OCI-LY1 (cell line): ENCODE data around the gene SIRT6.
"Not testable (repeated sequence)": the region's sequence is repeated elsewhere in the genome, so short reads cannot be mapped to it uniquely, and the experiment has no call there.

Source experiments
- H2AFZ ChIP-seq: fragments of 200-600 bp; sonication (generic), shearing (Covaris generic); 2 replicates; pipeline ENCODE4 v1.6.0; 2014; ENCODE audit warnings: antibody characterized with exemption, mild to moderate bottlenecking, low read length
- H3F3A ChIP-seq: fragments of 200-600 bp; sonication (generic), shearing (Covaris generic); 2 replicates; pipeline ENCODE4 v1.6.0; 2014; ENCODE audit warnings: mild to moderate bottlenecking, antibody characterized with exemption, low read length, moderate library complexity; ENCODE audit not compliant: insufficient read depth
- H3K27ac ChIP-seq: fragments of 200-600 bp; sonication (generic); 2 replicates; pipeline ENCODE4 v1.5.1; 2014; ENCODE audit warnings: low read length, mixed run types, mild to moderate bottlenecking, low read depth; ENCODE audit not compliant: poor library complexity, severe bottlenecking
- H3K27me3 ChIP-seq: fragments of 200-600 bp; sonication (generic); 2 replicates; pipeline ENCODE4 v1.6.0; 2014; ENCODE audit warnings: antibody characterized with exemption, mild to moderate bottlenecking, low read length, moderate library complexity; ENCODE audit not compliant: insufficient read depth
- H3K36me3 ChIP-seq: fragments of 200-600 bp; sonication (generic); 2 replicates; pipeline ENCODE4 v1.6.1; 2014; ENCODE audit warnings: mild to moderate bottlenecking, antibody characterized with exemption, low read length, moderate library complexity, mixed read lengths; ENCODE audit not compliant: insufficient read depth
- H3K4me1 ChIP-seq: fragments of 200-600 bp; sonication (generic); 2 replicates; pipeline ENCODE4 v1.5.1; 2014; ENCODE audit warnings: mild to moderate bottlenecking, low read length, moderate library complexity; ENCODE audit not compliant: insufficient read depth, severe bottlenecking
- H3K4me2 ChIP-seq: fragments of 200-600 bp; sonication (generic), shearing (Covaris generic); 2 replicates; pipeline ENCODE4 v1.6.1; 2014; ENCODE audit warnings: low read length
- H3K4me3 ChIP-seq: fragments of 200-600 bp; sonication (generic); 2 replicates; pipeline ENCODE4 v1.5.1; 2014; ENCODE audit warnings: low read length, low read depth, mild to moderate bottlenecking, mixed read lengths; ENCODE audit not compliant: poor library complexity, severe bottlenecking
- H3K79me2 ChIP-seq: fragments of 200-600 bp; shearing (Covaris generic); 2 replicates; pipeline ENCODE4 v1.6.1; 2016; ENCODE audit warnings: mixed run types, low read length, mixed read lengths; ENCODE audit not compliant: insufficient read depth
- H3K9ac ChIP-seq: fragments of 200-600 bp; sonication (generic), shearing (Covaris generic); 2 replicates; pipeline ENCODE4 v1.6.1; 2014; ENCODE audit warnings: mild to moderate bottlenecking, low read length, mixed read lengths
- H3K9me2 ChIP-seq: fragments of 200-600 bp; sonication (generic), shearing (Covaris generic); 2 replicates; pipeline ENCODE4 v1.6.1; 2014; ENCODE audit warnings: low read depth, mild to moderate bottlenecking, low read length, mixed read lengths
- H3K9me3 ChIP-seq: fragments of 200-600 bp; shearing (Covaris generic); 2 replicates; pipeline ENCODE4 v1.6.1; 2014; ENCODE audit warnings: low read length, mixed read lengths
- H4K20me1 ChIP-seq: fragments of 200-600 bp; sonication (generic), shearing (Covaris generic); 2 replicates; pipeline ENCODE4 v1.6.0; 2016; ENCODE audit warnings: mild to moderate bottlenecking, low read length; ENCODE audit not compliant: insufficient read depth
- EZH2 ChIP-seq: fragments of 200-600 bp; sonication (generic), shearing (Covaris generic); IDR thresholded peaks from 2 replicates; pipeline ENCODE4 v1.8.0; 2017; ENCODE audit warnings: borderline replicate concordance, mixed run types, mild to moderate bottlenecking, antibody characterized with exemption, low read length, moderate library complexity, mixed read lengths
- TF ChIP-seq, protein P1 (sequence below): fragments of 200-600 bp; sonication (generic), shearing (Covaris generic); IDR thresholded peaks from 2 replicates; pipeline ENCODE4 v1.5.1; 2017; ENCODE audit warnings: mild to moderate bottlenecking, antibody characterized with exemption, low read length, moderate library complexity, mixed read lengths

The SIRT6 gene

DNA sequence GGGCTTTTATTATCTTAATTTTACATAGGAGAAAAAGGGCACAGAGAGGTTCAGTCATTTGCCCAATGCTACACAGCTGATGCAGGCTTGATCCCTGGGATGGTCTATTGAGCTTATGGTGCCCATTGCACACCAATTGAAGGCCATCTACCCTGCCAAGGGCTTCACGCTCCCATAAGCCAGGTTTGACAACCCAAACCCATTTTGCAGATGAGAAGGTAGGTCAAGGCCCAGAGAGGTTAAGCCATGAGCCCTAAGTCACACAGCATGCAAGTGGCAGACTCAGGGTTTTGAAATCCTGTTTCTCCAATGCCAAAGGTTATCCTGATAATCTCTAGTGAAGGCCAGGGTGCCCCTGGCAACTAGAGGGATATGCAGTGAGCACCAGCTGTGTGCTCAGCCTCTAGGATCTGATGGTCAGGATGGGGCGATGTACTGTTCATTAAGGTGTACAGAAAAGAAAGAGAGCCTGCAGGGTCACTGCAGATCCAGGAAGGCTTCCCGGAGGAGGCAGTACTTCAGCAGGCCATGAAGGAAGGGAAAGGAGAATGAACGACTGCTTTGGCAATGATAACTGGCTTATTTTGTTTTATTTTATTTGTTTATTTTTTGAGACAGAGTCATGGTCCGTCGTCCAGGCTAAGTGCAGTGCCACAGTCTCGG lies 20.8 kb downstream of the SIRT6 start:
- Histone ChIP-seq H3K9ac (no peak overlapping the region), H4K20me1 (no peaks in the 10 kb centered on the region), H3K27ac (no peak overlapping the region), H2AFZ (no peak overlapping the region), H3K36me3 (no peaks in the 10 kb centered on the region), H3K4me1 (no peaks in the 10 kb centered on the region), H3K27me3 (no peaks in the 10 kb centered on the region; the same call in 1 of the 2 replicates), H3K4me2 (no peak overlapping the region), H3K9me3 (no peaks in the 10 kb centered on the region), H3F3A (no peaks in the 10 kb centered on the region), H3K9me2 (no peaks in the 10 kb centered on the region), H3K4me3 (no peak overlapping the region), H3K79me2 (no peaks in the 10 kb centered on the region)
- TF ChIP-seq, protein P1, sequence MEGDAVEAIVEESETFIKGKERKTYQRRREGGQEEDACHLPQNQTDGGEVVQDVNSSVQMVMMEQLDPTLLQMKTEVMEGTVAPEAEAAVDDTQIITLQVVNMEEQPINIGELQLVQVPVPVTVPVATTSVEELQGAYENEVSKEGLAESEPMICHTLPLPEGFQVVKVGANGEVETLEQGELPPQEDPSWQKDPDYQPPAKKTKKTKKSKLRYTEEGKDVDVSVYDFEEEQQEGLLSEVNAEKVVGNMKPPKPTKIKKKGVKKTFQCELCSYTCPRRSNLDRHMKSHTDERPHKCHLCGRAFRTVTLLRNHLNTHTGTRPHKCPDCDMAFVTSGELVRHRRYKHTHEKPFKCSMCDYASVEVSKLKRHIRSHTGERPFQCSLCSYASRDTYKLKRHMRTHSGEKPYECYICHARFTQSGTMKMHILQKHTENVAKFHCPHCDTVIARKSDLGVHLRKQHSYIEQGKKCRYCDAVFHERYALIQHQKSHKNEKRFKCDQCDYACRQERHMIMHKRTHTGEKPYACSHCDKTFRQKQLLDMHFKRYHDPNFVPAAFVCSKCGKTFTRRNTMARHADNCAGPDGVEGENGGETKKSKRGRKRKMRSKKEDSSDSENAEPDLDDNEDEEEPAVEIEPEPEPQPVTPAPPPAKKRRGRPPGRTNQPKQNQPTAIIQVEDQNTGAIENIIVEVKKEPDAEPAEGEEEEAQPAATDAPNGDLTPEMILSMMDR: no peak
- no peak for TF ChIP-seq EZH2

DNA sequence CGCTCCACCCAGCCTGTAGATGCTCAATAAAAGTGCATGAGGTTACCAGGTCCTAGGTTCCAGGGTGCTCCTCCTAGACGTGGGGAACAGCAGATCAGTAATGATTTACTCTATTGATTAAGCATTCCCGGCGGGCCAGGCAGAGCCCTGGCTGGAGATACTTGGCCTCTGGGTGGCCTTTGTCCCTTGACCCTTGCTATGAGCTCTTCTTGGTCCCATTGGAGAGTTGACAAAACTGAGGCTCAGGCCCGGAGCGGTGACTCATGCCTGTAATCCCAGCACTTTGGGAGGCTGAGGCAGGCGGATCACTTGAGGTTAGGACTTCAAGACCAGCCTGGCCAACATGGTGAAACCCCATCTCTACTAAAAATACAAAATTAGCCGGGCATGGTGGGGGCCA lies 24.4 kb downstream of the SIRT6 start:
- not testable (repeated sequence) for H3K4me2 ChIP-seq, H3K9ac ChIP-seq, H3K79me2 ChIP-seq, H2AFZ ChIP-seq, H3F3A ChIP-seq, H4K20me1 ChIP-seq, H3K36me3 ChIP-seq, H3K9me2 ChIP-seq, H3K4me1 ChIP-seq, H3K4me3 ChIP-seq, H3K27me3 ChIP-seq, H3K9me3 ChIP-seq, H3K27ac ChIP-seq

DNA sequence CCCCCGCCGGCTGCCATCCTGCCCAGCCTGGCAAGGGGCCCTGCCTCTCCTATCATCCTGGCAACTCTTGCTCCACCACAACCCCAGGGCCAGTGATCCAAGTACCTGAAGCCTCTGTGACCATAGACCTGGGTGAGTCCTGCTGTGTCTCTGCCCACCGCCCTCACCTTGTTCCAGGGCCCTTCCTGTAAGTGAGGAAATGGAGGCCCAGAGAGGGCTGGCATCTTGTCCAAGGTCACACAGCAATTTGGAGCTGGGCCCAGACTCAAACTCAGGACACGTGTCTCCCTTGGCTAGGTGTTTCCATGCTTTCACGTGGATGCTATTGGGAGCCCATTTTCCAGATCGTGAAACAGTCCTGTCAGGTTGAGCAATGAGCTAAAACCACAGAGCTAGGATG lies 25.2 kb downstream of the SIRT6 start:
- Histone ChIP-seq H3K4me2 (no peak overlapping the region), H3K79me2 (no peaks in the 10 kb centered on the region), H3F3A (no peaks in the 10 kb centered on the region), H3K27me3 (no peaks in the 10 kb centered on the region), H3K27ac (no peak overlapping the region), H3K4me1 (no peaks in the 10 kb centered on the region), H4K20me1 (no peaks in the 10 kb centered on the region), H3K36me3 (no peaks in the 10 kb centered on the region), H3K4me3 (no peak overlapping the region), H3K9ac (no peak overlapping the region), H3K9me2 (no peaks in the 10 kb centered on the region), H2AFZ (no peak overlapping the region), H3K9me3 (no peaks in the 10 kb centered on the region)
- TF ChIP-seq, protein P1: no peak
- no peak for TF ChIP-seq EZH2

DNA sequence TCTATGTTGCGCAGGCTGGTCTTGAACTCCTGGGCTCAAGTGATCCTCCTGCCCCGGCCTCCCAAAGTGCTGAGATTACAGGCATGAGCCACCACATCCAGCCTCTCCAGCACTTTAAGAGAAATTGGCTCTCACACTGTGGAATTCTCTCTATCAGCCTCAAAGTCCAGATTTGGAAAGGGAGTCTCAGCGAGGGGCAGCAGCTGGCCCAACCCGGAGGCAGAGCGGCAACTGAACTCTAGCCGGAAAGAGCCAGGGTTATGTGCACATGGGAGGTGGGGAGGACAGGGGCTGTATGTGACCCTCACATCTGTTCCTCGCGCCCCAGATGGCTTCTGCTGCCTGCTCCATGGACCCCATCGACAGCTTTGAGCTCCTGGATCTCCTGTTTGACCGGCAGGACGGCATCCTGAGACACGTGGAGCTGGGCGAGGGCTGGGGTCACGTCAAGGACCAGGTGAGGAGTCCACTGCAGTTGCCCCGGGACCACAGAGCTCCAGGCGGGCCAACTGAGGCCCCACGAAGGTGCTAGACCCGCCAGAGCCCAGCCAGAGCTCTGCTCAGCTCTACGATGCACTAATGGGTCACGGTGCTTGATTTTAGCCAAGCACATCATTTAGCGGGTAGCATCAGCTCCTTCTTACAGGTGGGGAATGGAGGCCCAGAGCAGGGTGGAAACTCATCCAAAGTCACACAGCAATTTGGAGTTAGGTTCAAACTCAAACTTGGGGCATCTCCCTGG lies 27.6 kb downstream of the SIRT6 start:
- Histone ChIP-seq H2AFZ (no peak overlapping the region), H3K4me3 (no peak overlapping the region), H3K4me2 (no peak overlapping the region), H3K79me2 (no peaks in the 10 kb centered on the region), H3K4me1 (no peaks in the 10 kb centered on the region), H3K27ac (no peak overlapping the region), H3K9me3 (no peaks in the 10 kb centered on the region), H3F3A (no peaks in the 10 kb centered on the region), H3K27me3 (no peaks in the 10 kb centered on the region), H3K36me3 (no peaks in the 10 kb centered on the region), H4K20me1 (no peaks in the 10 kb centered on the region), H3K9ac (no peak overlapping the region), H3K9me2 (no peaks in the 10 kb centered on the region)
- TF ChIP-seq, protein P1: no peak
- no peak for TF ChIP-seq EZH2
